DOHH2 (cell line): ENCODE data around the gene SF3B6.

ENCODE experiments used
- CTCF ChIP-seq: fragments of 200-600 bp; sonication (generic); IDR thresholded peaks from one replicate; pipeline ENCODE4 v1.5.1; 2014; ENCODE audit warnings: antibody characterized with exemption, mild to moderate bottlenecking, low read depth, low read length; ENCODE audit not compliant: poor library complexity, severe bottlenecking
- EZH2phosphoT487 ChIP-seq: fragments of 200-600 bp; sonication (generic); IDR thresholded peaks from 2 replicates; pipeline ENCODE4 v1.6.1; 2017; ENCODE audit warnings: borderline replicate concordance, mild to moderate bottlenecking, antibody characterized with exemption, low read length, moderate library complexity, mixed read lengths

GRCh38 chr2:24102677-24103076 is 26.6 kb upstream of the SF3B6 start:
- TF ChIP-seq CTCF = no peak
- TF ChIP-seq EZH2phosphoT487 = no peak
